HG03196 (cell line): ENCODE data around the gene EML4.
"Not testable (repeated sequence)": the region's sequence is repeated elsewhere in the genome, so short reads cannot be mapped to it uniquely, and the experiment has no call there.

Experiments
- ATAC-seq: cut with Tn5 transposase; IDR thresholded peaks from one replicate; pipeline ENCODE4 v1.9.1; 2021; ENCODE audit not compliant: unreplicated experiment

Gene EML4, protein sequence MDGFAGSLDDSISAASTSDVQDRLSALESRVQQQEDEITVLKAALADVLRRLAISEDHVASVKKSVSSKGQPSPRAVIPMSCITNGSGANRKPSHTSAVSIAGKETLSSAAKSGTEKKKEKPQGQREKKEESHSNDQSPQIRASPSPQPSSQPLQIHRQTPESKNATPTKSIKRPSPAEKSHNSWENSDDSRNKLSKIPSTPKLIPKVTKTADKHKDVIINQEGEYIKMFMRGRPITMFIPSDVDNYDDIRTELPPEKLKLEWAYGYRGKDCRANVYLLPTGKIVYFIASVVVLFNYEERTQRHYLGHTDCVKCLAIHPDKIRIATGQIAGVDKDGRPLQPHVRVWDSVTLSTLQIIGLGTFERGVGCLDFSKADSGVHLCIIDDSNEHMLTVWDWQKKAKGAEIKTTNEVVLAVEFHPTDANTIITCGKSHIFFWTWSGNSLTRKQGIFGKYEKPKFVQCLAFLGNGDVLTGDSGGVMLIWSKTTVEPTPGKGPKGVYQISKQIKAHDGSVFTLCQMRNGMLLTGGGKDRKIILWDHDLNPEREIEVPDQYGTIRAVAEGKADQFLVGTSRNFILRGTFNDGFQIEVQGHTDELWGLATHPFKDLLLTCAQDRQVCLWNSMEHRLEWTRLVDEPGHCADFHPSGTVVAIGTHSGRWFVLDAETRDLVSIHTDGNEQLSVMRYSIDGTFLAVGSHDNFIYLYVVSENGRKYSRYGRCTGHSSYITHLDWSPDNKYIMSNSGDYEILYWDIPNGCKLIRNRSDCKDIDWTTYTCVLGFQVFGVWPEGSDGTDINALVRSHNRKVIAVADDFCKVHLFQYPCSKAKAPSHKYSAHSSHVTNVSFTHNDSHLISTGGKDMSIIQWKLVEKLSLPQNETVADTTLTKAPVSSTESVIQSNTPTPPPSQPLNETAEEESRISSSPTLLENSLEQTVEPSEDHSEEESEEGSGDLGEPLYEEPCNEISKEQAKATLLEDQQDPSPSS

DNA sequence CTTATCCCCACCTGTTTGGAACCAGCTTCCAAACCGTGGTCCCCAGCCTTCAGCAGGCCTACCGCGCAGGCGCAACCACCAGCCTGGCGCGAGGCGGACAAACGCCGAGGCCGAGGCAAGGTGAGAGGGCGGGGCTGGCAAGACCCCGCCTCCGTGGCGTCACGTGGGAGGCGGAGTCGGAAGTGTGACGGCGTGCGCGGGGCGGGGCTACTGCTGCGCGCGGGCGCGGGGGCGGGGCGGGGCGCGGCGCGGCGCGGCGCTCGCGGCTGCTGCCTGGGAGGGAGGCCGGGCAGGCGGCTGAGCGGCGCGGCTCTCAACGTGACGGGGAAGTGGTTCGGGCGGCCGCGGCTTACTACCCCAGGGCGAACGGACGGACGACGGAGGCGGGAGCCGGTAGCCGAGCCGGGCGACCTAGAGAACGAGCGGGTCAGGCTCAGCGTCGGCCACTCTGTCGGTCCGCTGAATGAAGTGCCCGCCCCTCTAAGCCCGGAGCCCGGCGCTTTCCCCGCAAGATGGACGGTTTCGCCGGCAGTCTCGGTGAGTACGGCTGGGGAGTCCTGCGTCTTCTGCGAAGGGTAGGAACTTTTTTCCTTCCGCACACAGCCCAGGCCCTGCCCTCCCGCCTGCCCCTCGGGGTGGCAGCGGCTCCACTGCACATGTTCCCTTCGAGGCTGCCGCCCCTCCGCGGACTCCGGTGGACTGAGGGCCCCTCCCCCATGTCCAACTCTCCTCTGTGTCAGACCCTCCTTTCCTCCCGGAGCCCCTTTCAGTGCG, at the start of gene EML4:
Gene EML4 (plus strand): TSS at position 254 of the 774 bp plus-strand sequence. CDS start 259 bp downstream, at position 513.
- ATAC-seq, result peak; percentile 78

DNA sequence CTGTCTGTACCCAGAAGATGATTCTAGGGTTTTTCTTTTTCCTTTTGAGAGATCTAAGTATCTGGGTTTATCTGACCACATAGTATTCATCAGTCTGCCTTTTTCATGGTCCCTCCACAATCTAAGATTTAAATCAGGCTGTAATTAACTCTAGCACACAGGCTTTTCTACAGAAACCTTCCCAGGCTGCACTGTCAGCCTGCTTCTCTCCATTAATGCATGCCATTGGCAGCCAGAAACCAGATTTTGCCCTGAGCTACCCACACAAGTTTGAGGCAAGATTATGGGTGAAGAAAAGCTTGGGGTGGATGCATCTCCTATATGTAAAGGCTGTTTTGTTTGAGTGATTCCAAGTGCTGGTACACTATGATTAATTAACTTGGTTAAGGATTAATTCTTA, 45.7 kb upstream of the EML4 start:
- no peak for ATAC-seq

DNA sequence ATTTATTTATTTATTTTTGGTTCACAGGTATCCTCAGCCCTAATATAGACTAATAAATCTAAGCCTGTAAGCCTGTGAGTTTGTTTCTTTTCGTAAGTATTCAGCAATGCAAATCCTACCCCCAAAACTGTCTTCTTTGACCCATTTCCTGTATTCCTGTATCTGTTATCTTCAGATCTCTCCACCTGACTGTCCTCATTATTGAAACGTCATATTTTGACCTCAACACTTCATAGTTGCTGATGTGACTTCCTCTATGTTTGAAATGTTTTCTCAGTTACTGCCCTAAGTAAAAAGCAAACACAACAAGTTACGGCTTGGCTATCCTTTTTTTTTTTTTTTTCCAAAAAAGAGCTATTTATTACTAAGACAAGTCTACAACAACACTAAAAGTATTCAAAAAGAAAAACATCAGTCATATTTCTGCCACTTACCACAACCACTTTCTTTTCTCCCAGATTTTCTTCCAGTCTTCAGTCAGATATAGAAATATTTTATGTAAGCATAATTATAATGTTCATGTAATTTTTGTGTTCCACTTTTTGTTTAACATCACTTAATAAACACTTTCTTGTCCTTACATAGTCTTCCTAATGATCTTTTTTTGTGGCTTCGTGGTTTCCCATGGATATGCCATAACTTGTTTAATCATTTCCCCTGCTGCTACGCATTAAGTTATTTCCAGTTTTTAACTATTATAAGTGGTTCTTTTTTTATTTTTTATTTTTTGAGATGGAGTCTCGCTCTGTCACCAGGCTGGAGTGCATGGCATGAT, 45.0 kb upstream of the EML4 start:
- ATAC-seq, result peak; percentile 48

DNA sequence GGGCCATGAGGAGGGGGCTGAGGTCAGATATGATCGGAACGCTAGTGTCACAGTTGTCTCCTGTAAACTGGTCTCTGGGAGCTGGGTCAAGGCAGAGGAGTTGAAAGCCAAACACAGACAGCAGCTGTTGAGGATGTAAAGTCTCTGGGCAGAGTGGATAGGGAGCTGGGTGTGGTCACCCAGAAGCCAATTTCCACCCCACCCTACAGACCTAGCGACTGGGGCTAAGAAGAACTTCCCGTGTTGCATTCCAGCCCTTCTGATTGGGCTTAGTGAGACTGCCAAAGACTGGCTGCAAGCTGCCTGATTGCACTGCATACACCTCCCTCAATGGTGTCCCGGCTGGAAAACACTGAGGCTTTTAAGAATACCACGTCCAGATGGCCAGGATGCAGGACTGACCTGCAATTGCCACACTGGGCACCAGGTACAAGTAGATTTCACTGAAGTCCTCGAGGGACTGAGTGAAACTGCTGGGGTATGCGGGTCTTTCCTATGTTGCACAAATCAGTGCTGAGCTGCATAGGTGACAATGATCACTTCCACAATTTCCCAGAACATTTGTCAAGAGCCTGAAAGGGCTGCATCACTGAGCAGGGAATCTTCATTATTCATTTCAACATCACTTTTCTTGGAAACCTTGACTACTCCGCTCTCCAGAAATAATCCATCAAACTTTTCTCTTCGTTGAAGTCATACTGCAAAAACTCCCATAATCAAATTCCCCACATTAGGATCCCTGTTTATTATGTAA, 43.1 kb upstream of the EML4 start:
- ATAC-seq, result no peak

DNA sequence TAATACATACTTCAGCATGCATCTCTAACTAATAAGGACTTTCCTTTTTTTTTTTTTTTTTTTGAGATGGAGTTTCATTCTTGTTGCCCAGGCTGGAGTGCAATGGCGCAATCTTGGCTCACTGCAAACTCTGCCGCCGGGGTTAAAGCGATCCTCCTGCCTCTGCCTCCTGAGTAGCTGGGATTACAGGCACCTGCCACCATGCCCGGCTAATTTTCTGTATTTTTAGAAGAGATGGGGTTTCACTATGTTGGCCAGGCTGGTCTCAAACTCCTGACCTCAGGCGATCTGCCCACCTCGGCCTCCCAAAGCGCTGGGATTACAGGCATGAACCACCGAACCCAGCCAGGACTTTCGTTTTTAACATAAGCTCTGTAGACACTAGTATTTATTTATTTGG, 42.3 kb upstream of the EML4 start:
- not testable (repeated sequence) for ATAC-seq

DNA sequence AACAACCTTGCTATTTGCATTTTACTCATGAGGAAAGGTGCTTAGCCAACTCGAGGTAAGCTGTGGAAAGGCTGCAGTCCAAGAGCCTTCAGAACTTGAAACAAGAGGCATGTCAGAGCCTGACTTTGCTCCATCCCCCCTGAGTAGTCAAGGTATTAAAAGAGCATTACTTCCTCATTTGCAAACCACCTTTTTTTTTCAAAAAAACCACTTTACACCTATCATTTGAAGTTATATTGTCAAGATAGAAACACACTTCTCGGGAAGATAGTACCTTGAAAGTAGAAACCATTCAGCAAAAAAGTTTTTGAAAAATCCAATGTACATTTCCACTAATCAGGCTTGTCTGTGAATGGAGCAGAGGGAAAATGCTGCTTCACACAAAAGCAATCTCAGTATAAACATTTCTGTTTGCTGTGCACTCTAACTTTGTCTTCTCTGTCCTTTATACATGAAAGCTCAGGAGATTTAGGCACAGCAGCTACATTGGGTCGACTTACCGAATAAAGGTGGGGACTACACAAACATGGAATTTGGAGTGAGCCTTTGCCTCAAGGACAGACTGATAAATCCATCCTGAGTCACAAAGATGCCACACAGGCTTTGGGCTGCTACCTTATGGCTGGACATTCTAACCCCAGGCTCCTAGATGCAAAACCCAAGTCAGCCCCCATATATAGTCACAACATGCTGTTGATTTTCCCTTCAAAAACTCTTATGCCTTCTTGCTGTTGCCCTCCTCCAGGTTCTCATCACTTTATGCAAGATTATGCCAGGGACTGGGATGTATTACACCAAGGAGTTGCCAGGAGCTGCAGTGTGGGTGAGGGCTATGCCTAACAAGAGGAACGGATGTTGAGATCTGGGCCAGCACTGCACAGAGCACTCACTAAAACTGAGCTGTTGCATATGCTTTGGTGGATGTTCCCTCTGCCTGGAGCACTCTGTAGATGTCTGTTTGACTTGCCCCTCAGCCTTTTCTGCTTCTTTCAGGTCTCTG, 41.4 kb upstream of the EML4 start:
- peak; percentile 64 for ATAC-seq

DNA sequence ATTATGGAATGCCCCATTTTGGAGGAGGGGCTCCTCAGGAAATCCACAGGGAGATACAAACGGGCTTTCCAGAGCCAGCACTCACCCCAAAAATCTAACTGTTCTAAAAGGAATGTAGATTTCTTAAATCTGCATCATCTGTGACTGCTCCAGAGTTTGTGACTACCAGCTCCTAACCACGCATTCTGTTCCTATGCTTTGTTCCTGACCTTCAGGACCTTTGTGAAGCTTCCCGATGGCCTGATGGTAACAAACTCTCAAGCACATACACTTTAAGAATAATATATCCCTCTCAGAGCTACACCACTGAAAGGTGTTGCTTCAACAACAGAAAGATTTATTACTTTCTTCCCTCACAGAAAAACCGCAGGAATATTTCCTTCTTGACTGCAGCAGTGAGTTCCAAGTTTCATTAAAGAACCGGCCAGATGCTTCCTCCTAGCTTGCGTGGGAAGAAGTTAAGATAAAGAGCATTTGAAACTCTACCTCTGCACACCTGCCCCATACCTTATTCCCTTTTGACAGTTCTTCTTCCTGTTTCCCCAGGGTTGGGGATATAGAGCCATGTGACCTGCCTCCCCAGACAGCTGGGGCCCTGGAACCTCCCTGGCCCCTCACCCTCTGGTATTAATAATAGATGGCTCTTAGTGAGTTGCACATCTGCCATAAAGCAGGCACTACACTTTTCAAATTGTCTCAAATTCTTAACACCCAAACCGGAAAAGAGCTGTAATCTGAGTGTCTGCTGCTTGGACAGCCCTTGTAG, 40.2 kb upstream of the EML4 start:
- no peak for ATAC-seq

DNA sequence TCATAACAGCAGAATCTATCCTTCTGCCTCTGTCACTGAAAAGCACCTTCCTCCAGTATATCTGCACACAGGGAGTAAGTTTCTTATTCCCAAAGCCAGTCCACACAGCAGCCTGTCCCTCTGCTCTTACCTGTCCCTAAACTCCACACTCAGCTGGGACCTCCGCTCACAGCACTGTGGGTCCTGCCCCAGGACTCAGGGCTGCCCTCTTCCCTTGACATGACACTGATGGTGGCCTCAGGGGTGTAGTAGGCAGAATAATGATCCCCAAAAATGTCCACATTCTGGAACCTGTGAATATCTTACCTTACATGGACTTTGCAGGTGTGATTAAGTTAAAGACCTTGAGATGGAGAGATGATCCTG, 39.7 kb upstream of the EML4 start:
- no peak for ATAC-seq

DNA sequence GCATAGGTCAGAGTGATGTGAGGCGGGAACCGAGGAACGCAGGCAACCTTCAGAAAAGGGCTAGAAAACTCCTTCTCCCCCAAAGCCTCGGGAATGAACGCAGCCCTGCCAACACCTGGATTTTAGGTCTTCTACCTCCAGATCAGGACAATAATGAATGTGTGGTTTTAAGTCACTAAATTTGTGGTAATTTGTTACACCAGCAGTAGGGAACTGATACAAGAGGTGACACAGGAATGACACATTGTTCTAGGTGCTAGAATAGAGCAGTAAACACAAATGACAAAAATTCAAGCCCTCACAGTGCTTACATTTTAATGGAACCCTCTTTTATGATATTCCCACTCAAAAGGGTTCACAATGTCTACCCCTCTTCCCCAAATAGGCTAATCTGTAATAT, 39.2 kb upstream of the EML4 start:
- ATAC-seq, result no peak

DNA sequence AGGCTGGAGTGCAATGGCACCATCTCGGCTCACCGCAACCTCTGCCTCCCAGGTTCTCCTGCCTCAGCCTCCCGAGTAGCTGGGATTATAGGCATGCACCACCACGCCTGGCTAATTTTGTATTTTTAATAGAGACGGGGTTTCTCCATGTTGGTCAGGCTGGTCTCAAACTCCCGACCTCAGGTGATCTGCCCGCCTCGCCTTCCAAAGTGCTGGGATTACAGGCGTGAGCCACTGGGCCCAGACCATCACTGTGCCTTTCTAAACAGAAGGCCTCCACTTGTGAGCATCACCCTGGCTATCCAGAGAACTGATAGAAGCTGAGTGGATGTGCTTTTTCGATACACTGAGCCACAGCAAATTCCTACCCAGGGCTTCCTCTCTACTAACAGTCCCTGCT, 38.3 kb upstream of the EML4 start:
- ATAC-seq, result not testable (repeated sequence)

DNA sequence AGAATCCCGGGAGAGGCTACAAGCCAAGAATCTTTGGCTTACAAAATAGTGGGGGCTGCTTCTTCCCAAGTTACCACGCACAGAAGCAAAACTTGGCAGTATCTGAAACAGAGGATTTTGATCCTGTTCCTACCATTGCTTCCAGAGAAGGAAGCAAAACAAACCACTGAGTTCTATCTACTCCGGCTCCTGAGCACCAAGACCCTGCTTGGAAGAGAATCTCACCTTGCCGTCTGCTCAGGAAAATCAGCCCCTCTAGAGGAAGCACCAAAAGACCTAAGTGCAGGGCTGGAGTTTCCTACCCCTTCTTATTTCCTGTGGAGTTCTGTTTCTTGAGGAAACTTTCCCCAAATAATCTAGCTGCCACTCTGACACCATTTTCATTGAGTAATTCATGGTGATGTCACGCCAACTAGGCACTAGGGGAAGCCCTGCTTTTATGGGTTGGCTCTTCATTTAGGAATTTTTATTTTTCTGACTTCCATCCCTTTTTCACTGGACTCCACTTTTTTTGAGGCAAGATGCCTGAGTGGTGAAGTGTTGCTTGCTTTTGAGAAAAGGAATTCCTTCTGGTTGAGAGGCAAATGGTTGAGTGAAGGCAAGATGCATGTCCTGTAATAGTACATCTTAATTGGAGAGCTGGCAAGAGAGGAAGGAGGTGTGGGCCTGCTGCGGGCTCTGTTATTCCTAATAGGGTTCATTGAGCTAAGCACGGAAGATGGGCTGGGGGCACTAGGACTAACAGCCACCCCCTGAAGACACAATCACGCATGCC, 36.8 kb upstream of the EML4 start:
- no peak for ATAC-seq

DNA sequence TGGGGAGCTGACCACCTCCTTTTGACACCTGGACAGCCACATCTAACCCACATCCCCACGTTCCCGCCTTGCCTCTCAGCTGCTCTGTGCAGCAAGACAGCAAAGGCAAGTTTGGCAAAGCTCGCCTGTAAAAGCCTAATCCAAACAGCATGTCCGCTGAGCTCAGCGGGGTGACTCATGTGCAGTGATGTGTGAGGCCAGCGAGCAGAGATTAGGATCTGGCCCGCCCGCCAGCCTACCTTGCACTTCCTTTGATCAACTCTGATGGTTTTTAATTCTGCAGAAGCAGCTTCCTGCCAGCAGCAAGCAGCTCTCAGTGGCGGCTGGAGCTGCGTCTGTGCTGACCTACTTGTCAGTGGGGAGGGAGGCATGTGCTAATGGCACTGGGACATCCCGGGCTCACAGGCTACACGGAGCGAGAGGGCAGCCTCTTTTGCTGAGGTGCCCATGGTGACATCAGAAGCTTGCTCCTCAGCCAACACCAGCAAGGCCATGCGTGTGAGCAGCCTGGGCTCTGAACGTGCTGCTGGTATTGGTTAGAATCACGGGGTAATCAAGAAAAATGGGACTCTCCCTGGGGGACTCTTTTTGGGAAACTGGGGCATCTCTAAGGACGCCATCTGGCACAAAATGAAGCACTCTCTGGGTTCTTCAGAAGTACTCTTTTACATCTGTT, 36.0 kb upstream of the EML4 start:
- peak; percentile 91 for ATAC-seq

DNA sequence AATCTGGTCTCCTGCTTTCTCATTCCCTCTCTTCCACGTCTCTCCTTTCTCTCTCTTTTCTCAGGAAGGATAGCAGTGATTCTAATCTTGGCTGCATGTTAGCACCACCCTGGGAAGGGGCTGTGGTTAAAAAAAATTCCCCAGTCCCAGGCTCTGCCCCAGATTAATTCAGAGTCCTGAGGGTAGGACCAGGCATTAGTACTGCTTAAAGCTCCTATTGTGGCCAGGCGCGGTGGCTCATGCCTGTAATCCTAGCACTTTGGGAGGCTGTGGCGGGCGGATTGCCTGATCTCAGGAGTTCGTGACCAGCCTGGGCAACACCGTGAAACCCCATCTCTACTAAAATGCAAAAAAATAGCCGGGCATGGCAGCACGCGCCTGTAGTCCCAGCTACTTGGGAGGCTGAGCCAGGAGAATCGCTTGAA, 35.4 kb upstream of the EML4 start:
- ATAC-seq, result no peak

DNA sequence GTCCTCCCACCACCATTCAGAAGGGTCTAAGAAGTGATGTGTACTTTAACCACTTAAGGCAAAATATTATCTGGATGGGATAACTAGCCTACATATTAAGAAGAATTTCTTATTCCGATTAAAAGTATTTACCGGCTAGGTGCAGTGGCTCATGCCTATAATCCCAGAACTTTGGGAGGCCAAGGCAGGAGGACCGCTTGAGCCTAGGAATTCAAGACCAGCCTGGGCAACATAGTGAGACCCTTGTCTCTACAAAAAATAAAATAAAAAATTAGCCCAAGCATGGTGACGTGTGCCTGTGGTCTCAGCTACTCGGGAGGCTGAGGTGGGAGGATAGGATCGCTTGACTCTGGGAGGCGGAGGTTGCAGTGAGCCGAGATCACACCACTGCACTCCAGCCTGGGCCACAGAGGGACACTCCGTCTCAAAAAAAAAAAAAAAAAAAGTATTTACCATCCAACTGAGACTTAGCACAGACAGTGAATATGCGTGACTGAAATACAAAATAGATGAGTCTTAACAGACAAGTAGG, 34.7 kb upstream of the EML4 start:
- ATAC-seq, result not testable (repeated sequence)

DNA sequence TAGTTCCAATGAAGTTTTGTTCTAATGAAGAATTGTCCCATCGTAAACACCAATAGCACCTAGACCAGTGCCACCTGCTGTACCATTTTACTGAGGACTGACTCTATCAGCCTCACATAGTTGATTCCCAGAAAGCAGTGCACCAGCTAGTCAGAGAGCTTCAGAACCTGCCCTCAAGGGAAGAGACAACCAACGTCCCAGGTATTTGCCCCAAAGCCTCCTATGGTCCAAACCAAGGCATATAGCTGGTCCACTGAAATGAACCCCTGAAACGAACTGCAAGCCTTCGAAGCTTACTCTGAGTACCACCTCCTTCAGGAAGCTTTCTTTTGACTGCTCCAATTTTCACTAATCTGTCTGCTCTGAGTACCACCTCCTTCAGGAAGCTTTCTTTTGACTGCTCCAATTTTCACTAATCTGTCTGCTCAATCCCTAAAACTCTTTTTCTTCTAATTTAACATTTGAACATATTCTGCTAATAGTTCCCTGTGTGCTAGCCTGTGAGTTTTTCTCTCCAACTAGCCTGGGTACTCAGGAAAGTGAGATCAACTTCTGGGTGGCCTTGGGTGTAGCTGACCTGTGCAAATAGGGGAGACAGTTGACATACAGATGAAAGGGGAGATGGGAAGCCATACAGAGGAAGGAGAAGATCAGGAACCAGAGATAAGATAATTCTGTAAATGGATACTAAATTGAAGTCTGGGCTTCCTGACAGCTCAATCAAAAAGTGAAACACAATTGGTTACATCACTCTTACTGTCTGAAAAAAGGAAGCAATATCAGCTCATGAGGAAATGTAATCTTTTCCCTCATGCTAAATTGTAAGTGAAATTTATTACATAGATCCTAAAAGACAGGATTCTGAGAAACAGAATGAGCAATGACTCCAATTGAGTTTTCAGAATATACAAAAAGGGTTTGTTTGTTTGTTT, 33.5 kb upstream of the EML4 start:
- no peak for ATAC-seq
